T-helper 2 cell treated with Interferon-gamma antibody and Interleukin-4, amounts not matched to agents 100 ng/mL and 5 ng/mL, for 36 hours (primary cell): ENCODE measurements around the gene SYNCRIP. TPM values are rescaled to one million over a fixed set of nuclear protein-coding genes. Genes with fewer than 3 reads are reported as not detected.
"Not testable (repeated sequence)": the region's sequence is repeated elsewhere in the genome, so short reads cannot be mapped to it uniquely, and the experiment has no call there.

Source experiments
- intact Hi-C: fragments of 100-400 bp; cut with micrococcal nuclease; formaldehyde crosslinking; loops from one replicate; pipeline ENCODE4 v1.15.1; 2023
- total RNA-seq: library from RNA; stranded (reverse); gene quantifications from 2 replicates; pipeline ENCODE4 v1.2.3, GENCODE V29; 2022

SYNCRIP gene
- total RNA-seq, 1 donor from 2014 or later: 141 TPM

DNA sequence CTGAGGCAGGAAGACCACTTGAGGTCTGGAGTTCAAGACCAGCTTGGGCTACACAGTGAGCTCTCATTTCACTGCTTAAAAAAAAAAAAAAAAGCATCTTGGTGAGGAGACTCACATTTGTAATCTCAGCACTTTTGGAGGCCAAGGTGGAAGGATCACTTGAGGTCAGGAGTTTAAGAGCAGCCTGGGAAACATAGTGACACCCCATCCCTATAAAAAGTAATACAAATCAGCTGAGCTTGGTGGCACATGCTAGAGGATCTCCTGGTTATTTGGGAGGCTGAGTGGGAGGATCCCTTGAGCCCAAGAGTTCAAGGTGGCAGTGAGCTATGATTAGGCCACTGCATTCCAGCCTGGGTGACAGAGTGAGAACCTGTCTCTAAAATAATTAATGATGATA is 29.4 kb upstream of the SYNCRIP start:
- intact Hi-C loops: loop anchor here (10.0 kb wide), 1 partner anchor 47 kb away; no protein-coding TSS in a partner anchor

DNA sequence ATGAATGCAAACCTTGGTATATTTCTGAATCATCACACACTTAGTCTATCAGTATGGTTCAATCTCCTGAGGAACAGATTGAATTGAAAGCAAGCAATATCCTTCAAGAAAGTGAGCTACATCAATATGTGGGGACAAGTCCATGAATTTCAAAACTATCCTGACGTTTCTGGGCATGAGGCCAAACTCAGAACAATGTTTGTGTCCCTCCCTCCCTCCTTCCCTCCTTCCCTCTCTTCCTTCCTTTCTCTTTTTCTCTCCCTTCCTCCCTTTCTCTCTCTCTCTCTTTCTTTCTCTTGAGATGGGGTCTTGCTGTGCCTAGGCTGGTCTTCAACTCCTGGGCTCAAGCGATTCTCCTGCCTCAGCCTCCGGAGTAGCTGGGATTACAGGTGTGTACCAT is 27.9 kb upstream of the SYNCRIP start:
- intact Hi-C loops: loop anchor here (1.0 to 10.0 kb wide), 3 partner anchors 8 to 46 kb away; no protein-coding TSS in a partner anchor

DNA sequence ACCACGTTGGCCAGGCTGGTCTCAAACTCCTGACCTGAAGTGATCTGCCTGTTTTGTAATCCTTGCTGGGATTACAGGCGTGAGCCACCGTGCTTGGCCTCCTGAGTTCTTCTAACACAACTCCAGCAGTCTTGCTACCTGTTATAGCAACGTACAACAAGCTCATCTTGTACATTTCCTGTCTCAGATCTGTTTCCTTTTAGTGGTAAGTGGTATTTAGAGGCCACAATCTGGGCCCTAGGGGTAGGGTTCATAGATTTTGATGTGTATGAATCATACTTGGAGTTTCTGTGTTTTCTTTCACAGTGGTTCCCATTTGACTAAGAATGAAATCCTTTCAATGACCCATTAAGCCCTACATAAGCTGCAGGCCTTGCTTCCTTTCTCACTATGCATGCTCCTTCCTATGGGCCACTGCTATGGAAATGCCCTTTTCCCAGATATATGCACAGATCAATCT is 27.1 kb upstream of the SYNCRIP start:
- intact Hi-C loops: loop anchor here (1.0 to 10.0 kb wide), 4 partner anchors 9 to 75 kb away; no protein-coding TSS in a partner anchor

DNA sequence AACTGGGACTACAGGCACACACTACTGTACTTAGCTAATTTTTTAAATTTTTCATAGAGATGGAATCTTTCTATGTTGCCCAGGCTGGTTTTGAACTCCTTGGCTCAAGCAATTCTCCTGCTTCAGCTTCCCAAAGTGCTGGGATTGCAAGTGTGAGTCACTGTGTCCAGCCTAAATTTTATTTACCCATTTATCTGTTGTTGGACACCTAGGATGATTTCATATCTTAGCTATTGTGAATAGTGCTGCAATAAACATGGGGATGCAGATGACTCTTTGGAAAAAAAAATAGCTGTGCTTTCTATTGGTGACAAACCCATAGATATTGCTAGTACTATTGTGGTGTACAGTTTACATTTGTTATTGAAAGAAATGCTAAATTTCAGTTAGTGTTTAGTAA is 19.6 kb upstream of the SYNCRIP start:
- intact Hi-C loops: no loop called here

DNA sequence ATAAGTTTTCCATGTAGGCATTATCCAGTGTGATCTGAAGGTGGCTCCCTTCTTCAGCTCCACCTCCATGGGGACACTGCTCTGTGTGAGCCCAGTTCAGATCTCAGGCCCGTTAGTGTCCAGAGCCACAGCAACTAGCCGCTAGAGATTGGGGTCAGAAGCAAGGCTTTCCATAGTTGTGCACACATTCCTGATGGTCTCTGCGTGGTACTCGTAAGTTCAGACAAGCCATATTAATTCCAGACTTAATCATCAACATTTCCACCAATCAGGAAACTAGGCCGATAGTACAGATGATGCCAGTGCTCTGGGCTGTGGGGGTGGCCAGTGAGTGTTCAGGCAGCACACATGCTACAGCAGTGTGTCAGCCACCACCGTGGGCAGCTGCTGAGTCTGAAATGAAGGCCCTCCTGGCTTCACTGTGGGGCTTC is 17.5 kb upstream of the SYNCRIP start:
- intact Hi-C loops: no loop called here

DNA sequence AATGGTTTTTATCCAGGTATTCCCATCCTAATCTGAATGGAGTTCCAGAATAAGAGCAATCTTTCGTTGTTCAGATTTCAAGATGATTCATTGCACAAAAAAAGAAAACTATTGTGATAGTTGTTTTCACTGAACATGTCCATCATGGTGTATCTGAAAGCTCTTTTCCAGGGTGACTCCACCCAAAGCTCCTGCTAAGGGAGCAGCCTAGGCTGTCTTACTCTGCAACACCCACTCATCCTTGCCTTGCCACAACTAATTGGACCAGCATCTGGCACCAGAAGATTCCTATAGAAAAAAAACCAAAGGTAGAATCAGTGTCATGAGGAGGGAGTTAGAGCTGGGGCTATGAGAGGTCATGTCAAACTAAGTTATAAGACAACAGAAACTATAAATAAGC is 7.9 kb upstream of the SYNCRIP start:
- intact Hi-C loops: no loop called here

DNA sequence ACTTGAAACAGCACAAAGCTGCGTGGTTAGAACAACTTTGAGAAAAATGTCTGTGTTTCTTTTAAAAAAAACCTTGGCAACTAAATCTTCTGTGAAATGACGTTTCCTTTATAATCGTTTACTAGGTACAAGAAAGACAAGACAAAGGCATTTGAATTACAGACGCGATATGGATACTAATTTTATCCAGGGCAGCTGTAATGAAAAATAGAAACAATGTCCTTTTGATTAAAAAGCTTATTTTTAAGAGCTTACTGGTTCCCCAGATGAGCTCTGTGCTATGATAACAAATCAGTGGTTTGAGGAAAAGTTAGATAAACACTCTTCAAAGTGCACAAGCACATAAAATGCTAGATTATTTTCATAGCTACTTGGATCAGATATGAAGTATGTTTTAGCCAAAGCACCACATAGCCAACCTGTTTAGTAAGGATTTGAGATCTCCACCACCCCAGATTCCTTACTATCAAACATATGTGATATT is 1.6 kb upstream of the SYNCRIP start:
- intact Hi-C loops: no loop called here

DNA sequence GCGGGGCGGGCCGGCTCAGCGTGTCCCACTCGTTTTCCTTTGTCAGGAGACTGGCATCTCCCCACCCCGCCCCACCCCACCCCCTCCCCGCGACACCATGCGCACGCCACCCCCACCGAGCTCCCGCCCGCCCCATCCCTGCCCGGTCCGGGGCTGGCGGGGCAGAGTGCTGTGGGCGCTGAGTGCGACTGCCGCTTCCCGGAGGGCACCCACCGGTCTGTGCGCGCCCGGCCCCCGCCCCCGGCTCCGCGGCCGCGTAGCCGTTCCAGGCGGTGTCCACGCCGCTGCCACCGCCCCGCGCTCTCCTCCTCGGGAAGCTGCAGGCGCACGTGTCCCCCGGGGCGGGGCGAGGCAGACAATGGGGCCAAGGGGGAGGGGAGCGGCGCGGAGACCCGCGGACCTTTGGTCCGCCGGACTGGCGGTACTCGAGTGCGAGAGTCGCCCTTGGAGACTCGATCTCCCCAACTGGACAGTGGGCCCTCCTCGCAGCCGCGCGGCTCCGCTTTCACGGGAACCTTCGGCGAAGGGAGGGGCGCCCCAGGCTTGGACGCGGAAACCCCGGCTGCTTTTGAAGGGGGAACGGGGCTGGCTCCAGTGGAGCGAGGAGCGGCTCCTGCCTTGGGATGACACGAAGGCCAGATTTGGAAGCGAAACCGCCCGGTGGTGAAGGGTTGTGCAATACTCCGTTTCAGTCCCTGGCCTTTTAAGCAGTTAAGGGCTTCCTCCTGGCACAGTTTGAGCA is 1.0 kb upstream of the SYNCRIP start:
- intact Hi-C loops: loop anchor here (1.0 to 2.0 kb wide), 6 partner anchors 27 to 1785 kb away; partner anchors contain the start of gene CYB5R4

DNA sequence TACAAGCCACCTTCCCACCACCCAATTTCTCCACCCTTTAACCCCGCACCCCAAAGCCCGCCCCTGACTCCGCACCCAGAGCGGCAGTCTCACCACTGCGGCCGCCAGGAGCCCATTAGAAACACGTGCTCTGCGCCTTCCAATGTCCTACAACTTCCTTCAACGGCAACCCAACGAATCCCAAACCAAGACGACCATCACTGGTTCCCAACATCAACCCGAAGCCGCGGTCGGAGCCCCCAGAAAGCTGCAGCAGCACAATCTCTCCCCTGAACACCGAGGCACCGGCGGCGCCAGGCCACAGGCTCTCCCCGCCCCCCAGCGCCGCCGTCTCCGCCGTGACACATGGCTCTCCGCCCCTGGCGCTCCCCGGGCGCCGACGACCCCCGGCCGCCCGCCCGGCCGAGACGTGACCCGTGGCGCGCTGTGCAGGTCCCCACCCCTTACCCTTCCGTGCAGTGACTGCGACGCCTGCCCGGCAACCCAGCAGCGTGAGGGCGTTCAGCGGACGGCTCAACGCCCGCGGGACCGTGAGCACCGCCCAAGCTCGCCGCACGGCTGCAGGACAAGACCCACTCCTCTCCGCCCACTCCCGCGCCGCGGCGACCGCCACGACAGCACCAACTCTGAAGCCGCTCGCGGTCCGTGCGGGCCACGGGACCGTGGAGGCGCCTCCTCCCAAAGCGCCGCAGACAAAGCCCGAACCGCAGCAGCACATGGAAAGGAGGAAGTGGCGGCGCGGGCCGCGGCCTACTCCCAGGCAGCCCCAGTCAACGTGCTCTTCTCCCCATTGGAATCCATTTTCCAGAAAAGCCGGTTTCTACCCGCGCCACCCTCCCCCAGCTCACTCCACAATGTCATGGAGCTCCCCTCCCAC is 551 bp downstream of the SYNCRIP start:
- intact Hi-C loops: loop anchor here (2.0 kb wide), 1 partner anchor 1783 kb away; the partner anchor contains the start of gene CYB5R4

DNA sequence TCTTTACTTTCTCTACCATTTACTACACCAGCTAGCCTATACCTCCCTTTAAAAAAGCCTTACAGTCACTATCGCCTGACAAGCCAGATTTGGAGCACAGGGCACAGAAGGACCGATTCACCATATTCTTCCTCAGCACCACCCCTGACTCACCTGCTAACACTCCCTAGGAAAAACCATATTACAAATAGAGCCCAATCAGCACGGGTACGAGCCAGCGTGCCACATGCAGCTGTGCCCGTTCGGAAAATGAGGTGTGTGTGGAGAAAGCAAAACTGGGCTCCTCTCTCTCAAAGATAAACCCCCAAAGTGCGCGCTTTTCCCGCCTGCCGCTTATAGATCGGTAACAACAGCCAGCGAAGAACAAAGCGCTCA is 1.2 kb downstream of the SYNCRIP start:
- intact Hi-C loops: no loop called here

DNA sequence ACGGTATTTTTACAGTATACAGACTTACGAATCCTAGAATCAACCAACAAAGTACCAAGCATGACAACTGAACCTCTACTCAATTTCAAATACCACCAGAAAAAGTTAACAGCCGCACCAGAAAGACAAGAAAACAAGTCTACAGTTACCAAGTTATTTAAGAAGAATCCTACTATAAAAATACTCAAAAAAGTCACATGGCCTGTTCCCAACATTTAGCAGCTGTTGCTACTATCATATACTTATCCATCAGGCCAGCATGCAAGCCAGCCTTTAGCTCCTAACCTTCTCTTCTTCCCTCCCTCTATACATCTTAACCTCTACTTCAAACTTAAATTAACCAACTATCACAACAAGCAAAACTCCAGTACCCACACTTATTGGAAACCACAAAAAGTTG is 1.9 kb downstream of the SYNCRIP start:
- intact Hi-C loops: no loop called here

DNA sequence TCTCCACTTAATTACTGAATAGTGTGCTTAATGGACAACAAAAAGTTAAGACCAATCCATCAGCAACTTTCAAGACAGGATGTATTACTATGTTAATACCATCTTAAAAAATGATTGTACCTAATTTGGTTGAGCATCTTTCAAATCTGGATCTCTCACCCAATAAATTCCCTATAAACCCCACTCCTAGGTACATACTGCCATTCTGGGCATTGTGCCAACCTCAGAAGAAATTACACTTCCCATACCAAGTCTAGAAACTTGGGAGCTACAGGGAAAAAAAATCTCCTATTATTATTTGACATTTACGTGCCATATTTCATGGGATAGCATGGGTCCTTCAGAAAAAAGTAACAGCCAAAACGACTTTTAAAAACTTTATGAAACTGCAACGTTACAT is 5.1 kb downstream of the SYNCRIP start:
- intact Hi-C loops: no loop called here

DNA sequence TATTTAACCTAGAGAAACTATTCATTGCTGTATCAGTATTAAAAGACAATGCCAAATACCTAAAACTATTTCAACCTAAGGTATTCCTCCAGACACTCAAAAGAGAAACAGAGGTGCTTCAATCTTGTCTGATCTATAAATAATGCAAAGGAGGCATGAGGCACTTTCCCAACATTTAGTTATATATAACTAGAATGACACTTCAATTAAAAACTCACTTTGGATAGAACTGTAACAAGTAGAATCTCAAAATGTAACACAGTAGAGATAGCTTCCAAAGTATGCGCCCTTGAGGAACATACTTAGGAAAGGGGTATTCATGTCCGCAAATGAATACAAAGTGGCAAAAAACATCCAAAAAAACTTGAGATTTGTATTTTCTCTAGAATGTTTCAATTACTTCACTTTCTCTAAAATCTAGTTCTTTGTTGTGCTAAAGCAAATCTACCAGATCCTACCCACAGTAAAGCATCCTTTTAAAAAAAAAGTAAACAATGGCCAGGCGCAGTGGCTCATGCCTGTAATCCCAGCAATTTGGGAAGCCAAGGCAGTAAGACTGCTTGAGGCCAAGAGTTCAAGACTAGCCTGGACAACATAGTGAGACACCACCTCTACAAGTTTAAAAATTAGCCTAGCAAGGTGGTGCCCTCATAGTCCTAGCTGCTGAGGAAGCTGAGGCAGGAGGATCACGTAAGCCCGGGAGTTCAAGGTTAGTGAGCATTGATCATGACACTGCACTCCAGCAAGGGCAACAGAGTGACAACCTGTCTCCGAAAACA is 10.3 kb downstream of the SYNCRIP start:
- intact Hi-C loops: no loop called here

DNA sequence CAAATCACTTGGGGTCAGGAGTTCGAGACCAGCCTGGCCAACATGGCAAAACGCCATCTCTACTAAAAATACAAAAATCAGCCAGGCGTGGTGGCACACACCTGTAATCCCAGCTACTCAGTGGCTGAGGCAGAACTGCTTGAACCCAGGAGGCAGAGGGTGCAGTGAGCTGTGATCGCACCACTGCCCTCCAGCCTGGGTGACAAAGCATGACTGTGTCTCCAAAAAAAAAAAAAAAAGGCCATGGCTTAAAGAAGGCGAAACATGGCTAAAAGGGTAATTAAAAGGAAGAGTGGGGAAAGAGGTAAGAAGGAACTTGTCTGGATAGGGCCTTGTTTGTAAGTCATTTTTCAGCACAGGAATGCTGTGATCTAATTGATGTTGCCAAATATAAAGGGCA is 11.6 kb downstream of the SYNCRIP start:
- intact Hi-C loops: not testable (repeated sequence)

DNA sequence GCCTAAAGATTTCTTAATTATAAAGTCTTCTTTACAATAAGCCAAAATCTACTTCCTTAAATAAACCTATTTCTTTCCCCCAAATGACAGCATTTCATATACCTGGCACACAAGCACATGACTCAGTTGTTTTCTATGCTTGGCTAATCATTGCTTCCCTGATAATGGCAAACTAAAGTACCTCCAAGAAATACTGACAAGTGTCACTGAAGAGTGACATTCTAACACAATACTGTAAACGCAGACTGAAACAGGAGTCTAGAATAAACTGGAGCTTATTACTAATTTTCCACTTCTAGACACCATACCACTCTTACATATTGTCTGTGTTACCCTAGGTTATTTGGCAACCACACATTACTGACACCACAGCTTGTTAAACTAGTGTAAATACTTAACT is 14.3 kb downstream of the SYNCRIP start:
- intact Hi-C loops: loop anchor here (10.0 kb wide), 1 partner anchor 46 kb away; no protein-coding TSS in a partner anchor

DNA sequence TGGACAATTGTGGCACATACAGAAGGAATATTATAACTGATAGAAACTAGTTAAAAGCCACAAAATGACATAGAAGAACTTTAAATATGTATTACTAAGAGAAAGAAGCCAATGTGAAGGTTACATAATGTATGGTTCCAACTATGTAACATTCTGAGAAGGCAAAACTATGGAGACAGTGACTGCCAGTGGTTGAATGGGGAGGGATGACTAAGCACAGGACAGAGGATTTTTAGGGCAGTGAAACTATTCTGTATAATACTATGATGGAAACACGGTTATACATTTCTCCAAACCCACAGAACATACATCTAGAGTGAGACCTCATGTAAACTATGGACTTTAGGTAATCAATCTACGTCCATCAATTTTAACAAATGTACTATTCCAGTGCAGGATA is 22.4 kb downstream of the SYNCRIP start:
- intact Hi-C loops: loop anchor here (10.0 kb wide), 1 partner anchor 54 kb away; no protein-coding TSS in a partner anchor

DNA sequence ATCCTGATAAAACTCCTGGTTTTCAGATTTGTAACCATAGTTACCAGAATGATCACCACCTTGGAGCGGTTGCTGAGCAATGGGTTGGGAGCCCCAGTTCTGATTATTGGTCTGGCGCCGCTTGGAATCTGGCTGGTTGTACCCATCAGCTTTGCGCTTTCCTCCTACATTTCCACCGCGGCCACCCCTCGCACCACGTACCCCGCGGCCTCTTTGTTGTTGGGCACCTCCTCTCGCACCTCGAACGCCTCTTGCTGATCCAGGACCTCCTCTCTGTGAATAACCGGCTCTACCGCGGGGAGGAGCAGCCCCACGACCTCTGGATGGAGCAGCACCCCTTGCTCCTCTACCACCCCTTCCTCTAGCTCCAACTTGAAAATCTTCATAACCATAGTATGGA is 27.9 kb downstream of the SYNCRIP start:
- intact Hi-C loops: no loop called here

DNA sequence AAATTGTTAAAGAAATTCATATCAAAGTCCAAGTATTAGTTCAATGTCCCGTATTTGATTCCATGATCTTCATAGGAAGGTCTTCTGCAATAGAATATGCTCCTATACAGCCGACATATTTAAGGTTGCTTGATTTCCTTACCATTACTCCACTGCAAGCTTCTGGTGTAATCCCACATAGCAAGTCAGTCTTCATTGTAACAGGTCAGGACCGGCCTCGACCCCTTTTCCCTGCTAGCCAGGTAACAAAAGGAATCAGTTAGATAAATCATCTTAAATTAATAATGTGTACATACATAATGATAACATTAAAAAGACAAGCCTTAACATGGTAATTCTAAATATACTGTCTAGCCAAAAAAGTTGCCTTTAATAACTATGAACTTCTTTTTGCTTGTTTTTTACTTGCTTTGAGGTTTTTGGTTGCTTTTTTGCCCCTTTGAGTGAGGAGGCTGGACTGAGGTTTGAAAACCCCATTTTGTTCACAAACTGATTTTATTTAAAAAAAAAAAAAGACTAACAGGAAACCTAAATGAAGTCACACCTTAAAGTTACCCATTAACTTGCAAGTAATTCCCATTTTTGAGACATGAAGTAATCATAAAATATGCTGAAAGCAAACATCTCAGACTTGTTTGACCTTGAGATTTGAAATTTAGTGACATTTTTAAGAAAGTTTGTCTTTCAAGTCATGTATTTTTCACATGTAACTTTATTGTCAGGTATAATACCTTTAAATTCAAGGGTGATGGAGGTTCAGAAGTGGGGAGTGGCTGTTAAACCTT is 29.8 kb downstream of the SYNCRIP start:
- intact Hi-C loops: no loop called here

DNA sequence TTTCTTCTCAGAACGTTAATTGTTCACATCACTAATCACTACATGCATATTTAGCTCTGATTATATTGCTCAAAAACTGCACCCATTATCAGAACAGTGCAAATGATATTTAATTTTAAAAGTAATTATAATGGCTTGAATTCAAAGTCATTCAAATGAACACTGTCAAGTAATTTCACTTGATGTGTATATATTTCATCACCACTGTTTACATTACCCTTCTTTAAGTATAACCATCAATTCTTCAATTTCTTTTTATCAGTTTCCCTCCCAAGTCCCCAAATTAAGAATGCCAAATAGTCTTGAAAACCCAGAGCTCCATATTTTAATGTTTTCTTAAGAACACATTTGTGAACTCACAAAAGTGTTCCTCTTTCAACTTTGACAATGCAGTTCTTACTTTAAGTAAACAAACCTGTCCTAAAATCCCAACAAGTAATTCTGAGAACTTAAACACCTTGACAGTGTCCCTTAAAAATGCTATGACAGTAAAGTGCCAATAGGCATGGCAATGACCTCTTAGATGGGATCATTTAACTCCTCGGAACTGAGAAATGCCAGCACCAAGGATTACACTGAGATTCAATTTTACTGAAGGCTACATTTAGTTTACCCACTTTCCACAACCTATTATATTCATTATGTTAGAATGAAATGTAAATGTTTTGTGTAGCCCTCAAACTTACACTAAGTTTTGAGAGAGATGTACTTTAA is 32.3 kb downstream of the SYNCRIP start:
- intact Hi-C loops: no loop called here

DNA sequence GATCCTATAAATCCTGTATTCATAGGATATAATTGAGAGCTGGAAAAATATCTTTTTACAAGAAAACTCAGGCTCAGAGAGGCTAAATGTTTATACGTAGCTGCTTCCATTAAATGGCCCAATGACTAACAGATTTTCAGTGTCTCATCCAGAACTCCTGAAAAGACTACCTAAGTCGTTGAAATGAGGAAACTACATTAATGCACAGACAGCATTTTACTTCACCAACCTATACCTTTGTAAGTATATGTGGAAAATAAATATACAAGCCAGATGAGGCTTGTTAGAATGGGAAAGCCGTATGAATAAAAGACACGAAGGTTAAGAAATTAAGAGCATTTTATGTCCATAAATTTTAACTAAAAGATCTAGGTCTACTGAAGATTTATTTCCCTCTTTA is 40.6 kb downstream of the SYNCRIP start:
- intact Hi-C loops: no loop called here
